T47D (cell line): ENCODE data around the gene MAJIN.

Source experiments
- DNase-seq, 2 experiments: peaks; one replicate each; pipeline versions ENCODE4 v3.0.0 to v3.0.0-alpha.2; 2011 to 2012; ENCODE audit warnings: low read depth in 1 of 2, low spot score in 1 of 2
- JUND ChIP-seq: IDR thresholded peaks from 2 replicates; pipeline ENCODE4 v1.6.1; 2012; ENCODE audit warnings: low read depth
- in situ Hi-C: cut with HindIII; loops from 2 replicates; pipeline ENCODE4 v1.10.0; 2016; ENCODE audit warnings: low sequenced_read_pairs, low pct_unique_long_range_greater_than_20kb

The MAJIN gene

DNA sequence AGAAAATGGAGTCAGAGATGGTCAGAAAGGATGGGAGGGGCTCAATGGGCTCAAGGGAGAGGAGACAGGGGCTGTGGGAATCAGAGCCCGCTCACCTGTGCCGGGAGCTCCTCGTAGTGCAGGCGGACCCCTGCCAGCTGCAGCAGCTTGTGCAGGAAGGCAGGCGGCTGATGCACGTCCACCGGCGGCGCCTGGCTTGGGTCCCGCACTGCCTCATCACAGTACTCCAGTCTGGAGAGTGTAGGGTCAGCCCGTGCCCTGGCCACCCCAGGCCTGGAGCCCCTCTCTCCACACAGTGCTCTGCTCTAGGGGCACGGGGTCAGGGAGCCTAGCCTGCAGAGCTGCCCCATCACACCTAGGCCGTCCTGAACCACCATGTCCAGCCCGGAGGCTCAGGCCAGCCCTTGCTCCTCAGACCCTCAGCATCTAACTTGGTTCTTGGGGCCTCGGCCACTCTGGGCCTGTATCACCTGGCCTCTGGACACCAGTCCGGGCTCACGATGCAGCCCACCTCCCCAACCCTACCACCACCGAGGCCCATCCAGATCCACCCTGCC lies 58.7 kb downstream of the MAJIN start:
- TF ChIP-seq JUND: no peak
- DNase-seq: no peak
- in situ Hi-C loops: no loop called here

DNA sequence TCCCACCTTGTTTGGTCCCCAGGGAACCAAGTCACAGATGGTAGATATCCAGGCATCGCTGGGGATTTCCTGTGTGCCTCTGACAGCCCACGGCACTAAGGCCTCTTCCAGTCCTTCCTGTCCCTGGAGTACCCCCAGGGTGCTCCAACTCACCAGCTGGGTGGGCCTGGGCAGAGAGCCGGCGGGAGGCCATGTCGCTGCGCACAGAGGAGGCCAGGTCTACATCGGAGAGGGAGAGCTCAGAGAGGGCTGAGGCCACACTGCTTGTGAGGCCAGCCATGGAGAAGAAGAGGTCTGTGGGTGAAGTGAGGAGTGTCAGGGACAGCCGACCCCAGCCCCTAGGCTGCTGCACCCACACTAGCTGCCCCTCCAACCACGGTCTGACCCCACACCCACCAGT lies 60.2 kb downstream of the MAJIN start:
- no peak for DNase-seq
- TF ChIP-seq JUND: no peak
- in situ Hi-C loops: no loop called here

GRCh38 chr11:64911142-64911541 lies 60.8 kb downstream of the MAJIN start:
- in situ Hi-C loops: no loop called here
- DNase-seq: no peak
- no peak for TF ChIP-seq JUND

DNA sequence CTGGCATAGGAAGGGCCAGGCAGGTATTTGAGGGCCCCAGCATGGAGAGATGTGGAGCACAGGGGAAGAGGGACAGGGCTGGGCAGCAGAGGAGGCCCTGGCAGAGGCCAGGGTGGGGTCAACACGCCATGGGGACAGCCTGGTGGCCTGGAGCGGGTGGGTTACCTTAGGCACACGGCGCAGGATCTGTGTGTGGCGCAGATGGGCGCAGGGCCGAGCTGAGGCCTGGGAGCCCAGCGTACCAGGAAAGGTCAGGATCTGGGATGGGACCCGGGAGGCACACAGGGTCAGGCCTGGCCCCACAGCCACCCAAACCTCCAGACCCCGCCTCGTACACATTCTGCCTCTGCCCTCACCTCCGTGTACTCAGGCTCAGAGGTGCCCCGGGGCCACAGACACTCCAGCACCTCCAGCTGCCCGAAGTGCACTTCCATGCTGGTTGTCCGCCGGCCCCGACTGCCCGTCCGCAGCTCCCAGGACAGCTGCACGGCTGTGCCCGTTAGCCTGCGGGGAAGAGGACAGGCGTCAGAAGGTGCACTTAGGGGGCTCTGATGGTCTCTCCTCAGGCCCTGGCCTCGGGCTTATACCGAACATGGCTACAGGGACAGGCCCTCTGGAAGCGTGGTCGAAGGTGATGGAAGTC lies 61.3 kb downstream of the MAJIN start:
- in situ Hi-C loops: no loop called here
- no peak for TF ChIP-seq JUND
- no peak for DNase-seq

GRCh38 chr11:64909653-64910343 lies 62.1 kb downstream of the MAJIN start:
- no peak for TF ChIP-seq JUND
- DNase-seq: no peak
- in situ Hi-C loops: no loop called here

GRCh38 chr11:64908766-64909165 lies 63.1 kb downstream of the MAJIN start:
- in situ Hi-C loops: no loop called here
- no peak for TF ChIP-seq JUND
- DNase-seq: no peak

- no peak for DNase-seq
- in situ Hi-C loops: no loop called here
- TF ChIP-seq JUND: no peak
Observed at GRCh38 chr11:64906314-64906635, 65.6 kb downstream of the MAJIN start.

GRCh38 chr11:64905516-64906313 lies 66.2 kb downstream of the MAJIN start:
- no peak for TF ChIP-seq JUND
- no peak for DNase-seq
- in situ Hi-C loops: no loop called here

DNA sequence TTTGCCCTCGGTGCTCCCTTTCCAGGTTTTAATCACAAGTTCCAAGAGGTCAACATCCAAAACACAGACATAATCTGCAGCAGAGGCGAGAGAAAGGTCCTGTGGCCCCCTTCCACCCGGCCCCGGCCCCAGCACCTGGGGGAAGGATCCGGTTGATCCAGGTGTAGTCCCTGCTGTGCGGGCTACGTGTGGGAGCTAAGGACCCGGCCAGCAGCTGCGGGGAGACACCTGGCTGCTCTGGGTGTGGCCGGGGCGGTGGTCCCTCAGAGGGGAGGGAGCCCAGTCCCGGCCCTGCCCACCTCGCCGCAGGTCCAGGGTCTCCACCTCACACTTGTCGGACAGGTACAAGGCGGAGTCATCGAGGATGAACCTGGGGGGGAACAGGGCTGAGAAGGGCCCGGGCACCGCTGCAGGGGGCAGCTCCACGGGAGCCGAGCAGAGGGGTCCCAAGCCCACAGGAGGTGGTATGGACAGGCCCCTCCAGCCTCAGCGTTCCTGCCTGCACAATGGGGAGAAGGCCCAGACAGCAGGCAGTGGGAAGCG lies 68.5 kb downstream of the MAJIN start:
- in situ Hi-C loops: no loop called here
- no peak for DNase-seq
- TF ChIP-seq JUND: no peak

GRCh38 chr11:64902102-64902900 lies 69.6 kb downstream of the MAJIN start:
- TF ChIP-seq JUND: no peak
- DNase-seq: no peak
- in situ Hi-C loops: no loop called here

DNA sequence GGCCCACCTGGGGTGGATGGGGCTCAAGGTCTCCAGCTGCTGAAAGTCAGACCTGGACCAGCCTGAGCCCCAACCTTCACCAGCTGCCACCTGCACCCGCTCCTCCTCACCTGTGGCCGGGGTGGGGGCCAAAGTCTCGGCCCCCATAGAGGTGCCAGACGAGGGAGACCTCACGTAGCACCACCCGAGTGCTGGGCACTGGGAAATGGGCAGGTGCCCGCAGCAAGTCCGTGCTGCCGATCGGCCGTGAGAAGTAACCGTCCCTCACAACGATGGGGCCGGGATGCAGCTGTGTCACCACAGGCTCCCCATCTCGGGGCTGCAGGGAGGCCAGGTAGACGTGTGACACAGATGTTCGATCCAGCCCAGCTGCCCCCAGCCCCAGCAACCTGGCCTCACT lies 71.1 kb downstream of the MAJIN start:
- no peak for DNase-seq
- in situ Hi-C loops: no loop called here
- no peak for TF ChIP-seq JUND

- in situ Hi-C loops: no loop called here
Observed at GRCh38 chr11:64900263-64900678, 71.6 kb downstream of the MAJIN start.

DNA sequence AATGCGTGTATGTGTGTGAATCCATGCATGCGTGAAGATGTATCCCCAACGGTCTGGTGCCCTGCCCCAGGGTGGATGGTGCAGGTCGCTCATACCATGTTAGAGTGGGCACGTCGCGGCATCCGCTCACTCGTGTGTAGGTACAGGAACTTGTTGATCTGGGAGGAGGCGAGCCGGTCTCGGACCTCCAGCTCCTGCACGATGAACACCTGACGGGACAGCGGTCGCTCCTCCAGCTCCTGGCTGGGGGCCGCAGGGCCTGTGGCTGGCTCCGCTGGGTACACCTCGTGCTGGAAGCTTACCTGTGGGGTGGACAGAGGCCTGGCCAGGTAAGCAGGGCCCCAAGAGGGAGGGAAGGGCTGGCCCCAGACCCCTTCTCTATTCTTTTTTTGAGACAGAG lies 73.4 kb downstream of the MAJIN start:
- no peak for DNase-seq
- no peak for TF ChIP-seq JUND
- in situ Hi-C loops: no loop called here

More at GRCh38 chr11:64900263-64900678, 71.6 kb downstream of the MAJIN start:
- no peak for TF ChIP-seq JUND
- DNase-seq: no peak
